ENCODE measurements around the gene GCH1. TPM values are rescaled to one million over a fixed set of nuclear protein-coding genes. Genes with fewer than 3 reads are reported as not detected.
A peak's percentile ranks its signal among the peaks of the same experiment; 100 is the strongest.

Gene GCH1
- total RNA-seq, 1 experiment from 2014 or later, result 7.1 TPM

DNA sequence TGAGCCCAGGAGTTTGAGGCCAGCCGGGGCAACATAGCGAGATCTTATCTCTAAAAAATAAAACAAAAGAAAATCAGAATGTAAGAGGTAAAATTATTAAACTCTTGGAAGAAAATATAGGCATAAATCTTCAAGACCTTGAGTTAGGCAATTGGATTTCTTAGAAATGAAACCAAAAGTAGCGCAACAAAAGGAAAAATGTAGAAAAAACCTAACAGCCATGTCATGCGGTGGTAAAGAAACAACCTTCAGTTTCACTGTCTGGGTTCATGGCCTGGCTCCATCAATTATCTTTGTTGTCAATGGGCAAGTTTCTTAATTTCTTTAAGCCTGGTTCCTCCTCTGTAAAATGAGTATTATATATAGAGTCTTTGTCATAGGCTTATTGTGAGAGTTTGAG, 5.6 kb upstream of the GCH1 start:
- TF ChIP-seq, protein P1, sequence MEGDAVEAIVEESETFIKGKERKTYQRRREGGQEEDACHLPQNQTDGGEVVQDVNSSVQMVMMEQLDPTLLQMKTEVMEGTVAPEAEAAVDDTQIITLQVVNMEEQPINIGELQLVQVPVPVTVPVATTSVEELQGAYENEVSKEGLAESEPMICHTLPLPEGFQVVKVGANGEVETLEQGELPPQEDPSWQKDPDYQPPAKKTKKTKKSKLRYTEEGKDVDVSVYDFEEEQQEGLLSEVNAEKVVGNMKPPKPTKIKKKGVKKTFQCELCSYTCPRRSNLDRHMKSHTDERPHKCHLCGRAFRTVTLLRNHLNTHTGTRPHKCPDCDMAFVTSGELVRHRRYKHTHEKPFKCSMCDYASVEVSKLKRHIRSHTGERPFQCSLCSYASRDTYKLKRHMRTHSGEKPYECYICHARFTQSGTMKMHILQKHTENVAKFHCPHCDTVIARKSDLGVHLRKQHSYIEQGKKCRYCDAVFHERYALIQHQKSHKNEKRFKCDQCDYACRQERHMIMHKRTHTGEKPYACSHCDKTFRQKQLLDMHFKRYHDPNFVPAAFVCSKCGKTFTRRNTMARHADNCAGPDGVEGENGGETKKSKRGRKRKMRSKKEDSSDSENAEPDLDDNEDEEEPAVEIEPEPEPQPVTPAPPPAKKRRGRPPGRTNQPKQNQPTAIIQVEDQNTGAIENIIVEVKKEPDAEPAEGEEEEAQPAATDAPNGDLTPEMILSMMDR (IDR thresholded peaks at IDR 0.05; ENCODE audit: unreplicated experiment), result no peak
- H3K36me3 Mint-ChIP-seq (ENCODE audit: insufficient read depth, unreplicated experiment), result no peaks in the 10 kb centered on the region
- no peak overlapping the region for H3K27ac Mint-ChIP-seq (ENCODE audit: low read depth, unreplicated experiment)
- H3K4me1 Mint-ChIP-seq (ENCODE audit: insufficient read depth, unreplicated experiment), result no peaks in the 10 kb centered on the region
- DNase-seq (ENCODE audit: unreplicated experiment), result no peak
- no TSS peak for BruUV-seq (replicated peaks)
- H3K4me3 Mint-ChIP-seq (ENCODE audit: unreplicated experiment), result no peak overlapping the region
- intact Hi-C loops (cut with micrococcal nuclease), result no loop called here
- H3K27me3 Mint-ChIP-seq (ENCODE audit: insufficient read depth, unreplicated experiment), result no peaks in the 10 kb centered on the region
- POLR2A ChIA-PET, result no interaction called here
- no peaks in the 10 kb centered on the region for H3K9me3 Mint-ChIP-seq (ENCODE audit: unreplicated experiment)
- CTCF ChIA-PET, result no interaction called here

DNA sequence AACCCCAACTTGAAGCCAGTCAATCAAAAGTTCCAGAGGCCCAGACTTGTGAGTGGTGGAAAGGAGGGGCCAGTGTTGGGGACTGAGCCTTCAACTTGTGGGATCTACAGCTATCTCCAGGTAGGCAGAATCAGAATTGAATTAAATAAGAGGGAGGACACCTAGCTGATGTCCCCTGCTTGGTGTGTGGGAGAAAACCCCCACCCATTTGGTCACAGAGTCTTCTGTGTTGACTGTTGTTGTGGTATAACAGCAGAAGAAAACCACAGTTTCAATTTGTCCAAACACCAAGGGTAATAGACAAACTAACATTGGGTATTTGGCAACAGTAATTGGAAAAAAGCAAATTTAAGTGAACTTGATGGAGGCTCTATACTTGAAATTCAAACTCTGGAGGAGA, 3.4 kb upstream of the GCH1 start:
- H3K27me3 Mint-ChIP-seq (ENCODE audit: insufficient read depth, unreplicated experiment), result no peaks in the 10 kb centered on the region
- no TSS peak for BruUV-seq (replicated peaks)
- no peaks in the 10 kb centered on the region for H3K9me3 Mint-ChIP-seq (ENCODE audit: unreplicated experiment)
- CTCF ChIA-PET, result no interaction called here
- no peak for DNase-seq (ENCODE audit: unreplicated experiment)
- no peak overlapping the region for H3K27ac Mint-ChIP-seq (ENCODE audit: low read depth, unreplicated experiment)
- no peaks in the 10 kb centered on the region for H3K36me3 Mint-ChIP-seq (ENCODE audit: insufficient read depth, unreplicated experiment)
- TF ChIP-seq, protein P1 (IDR thresholded peaks at IDR 0.05; ENCODE audit: unreplicated experiment), result no peak
- no peaks in the 10 kb centered on the region for H3K4me1 Mint-ChIP-seq (ENCODE audit: insufficient read depth, unreplicated experiment)
- H3K4me3 Mint-ChIP-seq (ENCODE audit: unreplicated experiment), result no peak overlapping the region
- POLR2A ChIA-PET, result interaction anchor here (0.9 kb wide), 1 partner anchor 117 kb away, joined by 3 read pairs; no protein-coding TSS in a partner anchor
- intact Hi-C loops (cut with micrococcal nuclease), result no loop called here

DNA sequence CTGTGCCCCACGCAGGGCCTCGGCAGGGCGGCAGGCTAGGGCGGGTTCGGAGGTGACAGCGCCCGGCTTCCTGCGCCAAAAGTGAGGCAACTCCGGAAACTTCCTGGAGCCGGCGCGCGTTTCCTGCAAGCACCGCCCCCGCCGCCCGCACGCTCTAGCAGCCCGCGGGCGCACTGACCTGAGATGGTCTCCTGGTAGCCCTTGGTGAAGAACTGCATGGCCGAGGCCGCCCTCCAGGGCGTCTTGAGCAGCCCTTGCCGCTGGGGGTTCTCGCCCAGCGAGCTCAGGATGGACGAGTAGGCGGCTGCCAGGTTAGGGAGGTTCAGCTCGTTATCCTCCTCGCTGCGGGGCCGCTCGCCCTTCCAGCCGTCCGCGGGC, 494 bp downstream of the GCH1 start:
- intact Hi-C loops (cut with micrococcal nuclease), result loop anchor here (5.0 kb wide), 1 partner anchor 75 kb away; no protein-coding TSS in a partner anchor
- TF ChIP-seq, protein P1 (IDR thresholded peaks at IDR 0.05; ENCODE audit: unreplicated experiment), result no peak
- H3K36me3 Mint-ChIP-seq (ENCODE audit: insufficient read depth, unreplicated experiment), result no peaks in the 10 kb centered on the region
- no peaks in the 10 kb centered on the region for H3K27me3 Mint-ChIP-seq (ENCODE audit: insufficient read depth, unreplicated experiment)
- no peaks in the 10 kb centered on the region for H3K4me1 Mint-ChIP-seq (ENCODE audit: insufficient read depth, unreplicated experiment)
- ChIA-PET POLR2A (interaction anchor here (0.5 to 3.7 kb wide), 11 partner anchors 11 to 149 kb away, joined by 3 to 35 read pairs (median 3); partner anchors contain the start of genes MAPK1IP1L, SOCS4 and WDHD1), CTCF (interaction anchor here (0.5 to 2.1 kb wide), 6 partner anchors 12 to 481 kb away, joined by 3 to 10 read pairs (median 3); no protein-coding TSS in a partner anchor)
- DNase-seq (ENCODE audit: unreplicated experiment), result peak; percentile 73
- no peak overlapping the region for H3K27ac Mint-ChIP-seq (ENCODE audit: low read depth, unreplicated experiment)
- peak overlapping the region; percentile 75 for H3K4me3 Mint-ChIP-seq (ENCODE audit: unreplicated experiment)
- H3K9me3 Mint-ChIP-seq (ENCODE audit: unreplicated experiment), result no peaks in the 10 kb centered on the region
- BruUV-seq (replicated peaks), result no TSS peak

DNA sequence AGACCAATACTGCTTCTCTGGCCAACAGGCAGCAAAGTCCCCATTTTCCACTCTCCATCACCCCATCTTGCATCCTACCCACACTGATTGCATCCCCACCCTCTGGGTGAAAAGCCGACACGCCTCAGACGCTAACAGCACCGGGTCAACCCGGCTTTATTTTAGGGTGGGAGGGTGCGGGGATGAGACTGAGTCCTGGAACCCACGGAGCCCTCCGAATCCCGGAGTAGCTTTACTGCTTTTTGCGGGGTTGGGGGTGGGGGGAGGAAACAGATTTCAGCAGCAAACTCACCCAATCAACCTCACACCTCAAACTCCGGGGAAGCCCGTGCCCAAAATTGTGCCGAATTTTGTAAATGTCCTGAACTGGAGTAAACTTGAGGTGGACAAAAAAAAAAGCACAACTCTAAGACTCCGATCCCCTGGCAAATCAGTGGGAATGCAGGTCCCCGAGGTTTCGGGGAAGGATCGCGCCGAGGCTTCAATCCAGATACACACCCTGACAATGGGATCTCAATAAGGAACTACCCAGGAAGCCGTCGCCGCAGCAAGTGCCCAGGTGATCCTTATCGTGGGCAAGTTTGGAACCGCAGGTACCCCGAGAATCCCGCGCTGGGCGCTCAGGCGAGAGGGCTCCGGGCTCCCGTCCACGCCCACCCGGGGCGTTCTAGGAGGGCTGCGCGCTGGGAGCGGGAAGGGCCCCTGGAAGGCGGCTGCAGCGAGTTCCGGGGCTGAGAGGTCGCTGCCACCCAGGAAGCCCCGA, 1.1 kb downstream of the GCH1 start:
- Mint-ChIP-seq H3K27ac (ENCODE audit: low read depth, unreplicated experiment) (no peak overlapping the region), H3K36me3 (ENCODE audit: insufficient read depth, unreplicated experiment) (no peaks in the 10 kb centered on the region), H3K4me1 (ENCODE audit: insufficient read depth, unreplicated experiment) (no peaks in the 10 kb centered on the region), H3K4me3 (ENCODE audit: unreplicated experiment) (peak overlapping the region; percentile 75), H3K27me3 (ENCODE audit: insufficient read depth, unreplicated experiment) (no peaks in the 10 kb centered on the region), H3K9me3 (ENCODE audit: unreplicated experiment) (no peaks in the 10 kb centered on the region)
- TF ChIP-seq, protein P1 (IDR thresholded peaks at IDR 0.05; ENCODE audit: unreplicated experiment), result no peak
- no TSS peak for BruUV-seq (replicated peaks)
- DNase-seq (ENCODE audit: unreplicated experiment), result no peak
- ChIA-PET POLR2A (interaction anchor here (0.5 to 3.7 kb wide), 13 partner anchors 11 to 698 kb away, joined by 3 to 35 read pairs (median 3); partner anchors contain the start of genes MAPK1IP1L, SOCS4 and WDHD1), CTCF (interaction anchor here (0.5 to 1.8 kb wide), 4 partner anchors 20 to 128 kb away, joined by 3 to 10 read pairs (median 3); no protein-coding TSS in a partner anchor)
- intact Hi-C loops (cut with micrococcal nuclease), result loop anchor here (5.0 kb wide), 1 partner anchor 76 kb away; no protein-coding TSS in a partner anchor

Data from MCF 10A (cell line).